ENCODE measurements around the gene MTERF4. TPM values are rescaled to one million over a fixed set of nuclear protein-coding genes. Genes with fewer than 3 reads are reported as not detected.

MTERF4 gene
- polyA plus RNA-seq, 3 donors, result 15.5 to 37.4 (median 17.8) TPM

- no peak overlapping the region for H3K27ac Mint-ChIP-seq
- H3K4me3 ChIP-seq (replicated peaks in 1 of 3; ENCODE audit: low read depth in 2 of 3, low read length in 3 of 3), result no peak overlapping the region
- no peak overlapping the region for H3K9ac ChIP-seq (ENCODE audit: insufficient read depth, low read length, poor library complexity, severe bottlenecking)
- TF ChIP-seq CTCF (IDR thresholded peaks at IDR 0.05), result no peak
- no peaks in the 10 kb centered on the region for H3K4me1 ChIP-seq (ENCODE audit: control insufficient read depth in 1 of 2, insufficient read depth in 2 of 2, low read length in 2 of 2)
- H3K27ac ChIP-seq (ENCODE audit: low read depth in 1 of 2, low read length in 2 of 2), result no peak overlapping the region
- no peak overlapping the region for H3K4me3 Mint-ChIP-seq
- intact Hi-C loops (cut with micrococcal nuclease), result no loop called here
- 96% methylated on average over 27 of the region's 27 CpGs for WGBS (ENCODE audit: insufficient coverage)
- no peaks in the 10 kb centered on the region for H3K9me3 Mint-ChIP-seq
- H3K4me2 ChIP-seq (replicated peaks; ENCODE audit: extremely low read depth, low read length, poor library complexity, severe bottlenecking), result no peak overlapping the region
- H4K20me1 ChIP-seq (ENCODE audit: insufficient read depth, low read length), result no peaks in the 10 kb centered on the region
- no peaks in the 10 kb centered on the region for H3K79me2 ChIP-seq (ENCODE audit: insufficient read depth, low read length)
- no peak for DNase-seq
- H3K9me3 ChIP-seq (replicated peaks in 1 of 2; ENCODE audit: control insufficient read depth in 1 of 2, insufficient read depth in 1 of 2, low read length in 2 of 2), result no peaks in the 10 kb centered on the region
- peaks cover 3% of the 10 kb centered on the region for H3K4me1 Mint-ChIP-seq
- no peak overlapping the region for H2AFZ ChIP-seq (ENCODE audit: insufficient read depth, low read depth, low read length, poor library complexity, severe bottlenecking)
- H3K36me3 Mint-ChIP-seq, result no peaks in the 10 kb centered on the region
- no peaks in the 10 kb centered on the region for H3K27me3 ChIP-seq (ENCODE audit: control insufficient read depth in 2 of 2, insufficient read depth in 2 of 2, low read length in 2 of 2)
- H3K36me3 ChIP-seq (replicated peaks in 1 of 2; ENCODE audit: control insufficient read depth in 1 of 2, insufficient read depth in 2 of 2, low read length in 2 of 2), result no peaks in the 10 kb centered on the region
- H3K27me3 Mint-ChIP-seq (ENCODE audit: low read depth in 3 of 3), result peaks cover 7 to 20% (median 12%) of the 10 kb centered on the region in 3 donors
These were observed 36.7 kb downstream of the MTERF4 start for GRCh38 chr2:241065355-241065803.

GRCh38 chr2:241064802-241065354 is 37.2 kb downstream of the MTERF4 start:
- no peak for DNase-seq
- Histone ChIP-seq H3K36me3 (replicated peaks in 1 of 2; ENCODE audit: control insufficient read depth in 1 of 2, insufficient read depth in 2 of 2, low read length in 2 of 2) (no peaks in the 10 kb centered on the region), H2AFZ (ENCODE audit: insufficient read depth, low read depth, low read length, poor library complexity, severe bottlenecking) (no peak overlapping the region), H3K9ac (ENCODE audit: insufficient read depth, low read length, poor library complexity, severe bottlenecking) (no peak overlapping the region), H3K27ac (ENCODE audit: low read depth in 1 of 2, low read length in 2 of 2) (no peak overlapping the region), H3K4me3 (replicated peaks in 1 of 3; ENCODE audit: low read depth in 2 of 3, low read length in 3 of 3) (no peak overlapping the region), H3K4me1 (ENCODE audit: control insufficient read depth in 1 of 2, insufficient read depth in 2 of 2, low read length in 2 of 2) (no peaks in the 10 kb centered on the region), H3K4me2 (replicated peaks; ENCODE audit: extremely low read depth, low read length, poor library complexity, severe bottlenecking) (no peak overlapping the region), H3K9me3 (replicated peaks in 1 of 2; ENCODE audit: control insufficient read depth in 1 of 2, insufficient read depth in 1 of 2, low read length in 2 of 2) (no peaks in the 10 kb centered on the region), H3K79me2 (ENCODE audit: insufficient read depth, low read length) (no peaks in the 10 kb centered on the region), H3K27me3 (ENCODE audit: control insufficient read depth in 2 of 2, insufficient read depth in 2 of 2, low read length in 2 of 2) (no peaks in the 10 kb centered on the region), H4K20me1 (ENCODE audit: insufficient read depth, low read length) (no peaks in the 10 kb centered on the region)
- WGBS (ENCODE audit: insufficient coverage), result 92% methylated on average over 16 of the region's 23 CpGs
- Mint-ChIP-seq H3K4me3 (no peak overlapping the region), H3K27me3 (ENCODE audit: low read depth in 3 of 3) (peaks cover 7 to 22% (median 11%) of the 10 kb centered on the region in 3 donors), H3K9me3 (no peaks in the 10 kb centered on the region), H3K4me1 (peaks cover 3% of the 10 kb centered on the region), H3K27ac (no peak overlapping the region), H3K36me3 (no peaks in the 10 kb centered on the region)
- intact Hi-C loops (cut with micrococcal nuclease), result no loop called here
- TF ChIP-seq CTCF (IDR thresholded peaks at IDR 0.05), result no peak
